ENCODE measurements around the gene MRPL36. TPM values are rescaled to one million over a fixed set of nuclear protein-coding genes. Genes with fewer than 3 reads are reported as not detected.

Gene MRPL36
- polyA plus RNA-seq, 1 donor (not counting 4 experiments of a cell fraction or from before 2014, with no cell fraction given) = 121 TPM

- Histone ChIP-seq H3K36me3 (ENCODE audit: control insufficient read depth in 2 of 2, extremely low read depth in 1 of 2, insufficient read depth in 2 of 2, low read length in 2 of 2) (no peaks in the 10 kb centered on the region), H3K4me3 (ENCODE audit: control insufficient read depth in 2 of 3, extremely low read depth in 1 of 3, insufficient read depth in 2 of 3, low read depth in 1 of 3, low read length in 3 of 3) (no peak overlapping the region), H3K27ac (ENCODE audit: control insufficient read depth, insufficient read depth, low read length) (no peak overlapping the region), H3K79me2 (ENCODE audit: control insufficient read depth, insufficient read depth, low read length) (no peaks in the 10 kb centered on the region), H3K4me1 (ENCODE audit: control insufficient read depth, extremely low read depth, insufficient read depth, low read length) (no peaks in the 10 kb centered on the region), H4K20me1 (ENCODE audit: control insufficient read depth, extremely low read depth, insufficient read depth, low read length) (no peaks in the 10 kb centered on the region), H2AFZ (ENCODE audit: control insufficient read depth, low read length) (no peak overlapping the region), H3K9me3 (ENCODE audit: control insufficient read depth, low read depth, low read length) (no peaks in the 10 kb centered on the region), H3K4me2 (ENCODE audit: control insufficient read depth, extremely low read depth, insufficient read depth, low read depth, low read length) (no peak overlapping the region), H3K9ac (ENCODE audit: control insufficient read depth, extremely low read depth, insufficient read depth, low read length) (no peak overlapping the region), H3K27me3 (ENCODE audit: control insufficient read depth, extremely low read depth, insufficient read depth, low read length) (no peaks in the 10 kb centered on the region), H3K9me1 (ENCODE audit: control insufficient read depth, extremely low read depth, insufficient read depth, low read length) (no peaks in the 10 kb centered on the region)
- FAIRE-seq = no peak
- TF ChIP-seq EZH2 (IDR thresholded peaks at IDR 0.05; ENCODE audit: low read length) (no peak), CTCF (optimal IDR thresholded peaks at IDR 0.05 in 1 of 3, IDR thresholded peaks at IDR 0.05 in 1 of 3, conservative IDR thresholded peaks at IDR 0.05 in 1 of 3; ENCODE audit: extremely low read depth in 1 of 3, insufficient read depth in 2 of 3, low read length in 3 of 3) (no peak)
- no peak for DNase-seq (ENCODE audit: low read depth, low spot score)
- dilution Hi-C loops (cut with MboI; ENCODE audit: extremely low pct_ligation_motif_present, low sequenced_read_pairs) = no loop called here
Observed at GRCh38 chr5:1778138-1779020, 21.3 kb downstream of the MRPL36 start.

GRCh38 chr5:1777281-1778137 is 22.1 kb downstream of the MRPL36 start:
- Histone ChIP-seq H3K79me2 (ENCODE audit: control insufficient read depth, insufficient read depth, low read length) (no peaks in the 10 kb centered on the region), H3K4me3 (ENCODE audit: control insufficient read depth in 2 of 3, extremely low read depth in 1 of 3, insufficient read depth in 2 of 3, low read depth in 1 of 3, low read length in 3 of 3) (no peak overlapping the region), H3K4me2 (ENCODE audit: control insufficient read depth, extremely low read depth, insufficient read depth, low read depth, low read length) (no peak overlapping the region), H3K27ac (ENCODE audit: control insufficient read depth, insufficient read depth, low read length) (no peak overlapping the region), H2AFZ (ENCODE audit: control insufficient read depth, low read length) (no peak overlapping the region), H3K36me3 (ENCODE audit: control insufficient read depth in 2 of 2, extremely low read depth in 1 of 2, insufficient read depth in 2 of 2, low read length in 2 of 2) (no peaks in the 10 kb centered on the region), H3K27me3 (ENCODE audit: control insufficient read depth, extremely low read depth, insufficient read depth, low read length) (peaks cover 4% of the 10 kb centered on the region), H3K9me1 (ENCODE audit: control insufficient read depth, extremely low read depth, insufficient read depth, low read length) (no peaks in the 10 kb centered on the region), H4K20me1 (ENCODE audit: control insufficient read depth, extremely low read depth, insufficient read depth, low read length) (no peaks in the 10 kb centered on the region), H3K9ac (ENCODE audit: control insufficient read depth, extremely low read depth, insufficient read depth, low read length) (no peak overlapping the region), H3K4me1 (ENCODE audit: control insufficient read depth, extremely low read depth, insufficient read depth, low read length) (no peaks in the 10 kb centered on the region), H3K9me3 (ENCODE audit: control insufficient read depth, low read depth, low read length) (no peaks in the 10 kb centered on the region)
- DNase-seq (ENCODE audit: low read depth, low spot score) (no peak), FAIRE-seq (no peak)
- no peak for TF ChIP-seq EZH2 (IDR thresholded peaks at IDR 0.05; ENCODE audit: low read length)
- no peak for TF ChIP-seq CTCF (optimal IDR thresholded peaks at IDR 0.05 in 1 of 3, IDR thresholded peaks at IDR 0.05 in 1 of 3, conservative IDR thresholded peaks at IDR 0.05 in 1 of 3; ENCODE audit: extremely low read depth in 1 of 3, insufficient read depth in 2 of 3, low read length in 3 of 3)
- dilution Hi-C loops (cut with MboI; ENCODE audit: extremely low pct_ligation_motif_present, low sequenced_read_pairs) = no loop called here

All from keratinocyte (primary cell).